K562 (cell line): ENCODE data around the gene CHRNB1. TPM values are rescaled to one million over a fixed set of nuclear protein-coding genes. Genes with fewer than 3 reads are reported as not detected.

Experiments used
- ATAC-seq: fragments of 200-7000 bp; cut with Tn5 transposase; 3 replicates; pipeline ENCODE4 v1.9.1; 2020; ENCODE audit warnings: moderate library complexity
- BruUV-seq: library from RNA; stranded (reverse); fragments of 400-500 nt; replicated peaks from 2 replicates; lab custom pipeline; 2021; lab: Mats Ljungman, UMichigan
- CTCF ChIA-PET: fragments of 300-600 bp; formaldehyde crosslinking; extraction: SDS; loops from one replicate; lab custom pipeline; 2021; ENCODE audit warnings: low intra/inter-chr PET ratio; lab: Yijun Ruan, JAX
- POLR2A ChIA-PET: fragments of 300-600, 350-650 bp; sonication (Branson Sonifier 250); formaldehyde crosslinking; extraction: SDS; loops from one replicate; lab custom pipeline; 2021; ENCODE audit warnings: antibody characterized with exemption, inconsistent platforms; lab: Yijun Ruan, JAX
- DNase-seq, 4 experiments: peaks; one replicate each; pipeline versions ENCODE4 v3.0.0 to v3.0.0-alpha.2; 2011 to 2018; ENCODE audit warnings: low spot score in 3 of 4, mixed read lengths in 3 of 4; ENCODE audit errors: extremely low read depth in 1 of 4
- FAIRE-seq: peaks from 2 replicates; lab custom pipeline; 2011; peaks lifted over from hg19 to GRCh38; lab: Jason Lieb, UNC
- H2AFZ ChIP-seq: 2 replicates; pipeline ENCODE4 v1.6.0; 2011; ENCODE audit warnings: low read depth, low read length, control low read depth, inconsistent platforms
- H3K27ac ChIP-seq: fragments of 200-600 bp; 3 replicates; pipeline ENCODE4 v1.8.0; 2011; ENCODE audit warnings: low read depth, mild to moderate bottlenecking, control low read depth, inconsistent platforms, low read length, moderate library complexity, mixed read lengths; ENCODE audit errors: extremely low read depth
- H3K27me3 ChIP-seq, 2 experiments: fragments of 300-600 bp in 1 of 2; 2 replicates in 1 of 2; 3 replicates in 1 of 2; pipeline versions ENCODE4 v1.6.0 to v1.8.0; 2011; ENCODE audit warnings: inconsistent platforms in 2 of 2, low read length in 2 of 2, mild to moderate bottlenecking in 1 of 2, mixed read lengths in 1 of 2, moderate library complexity in 1 of 2; ENCODE audit not compliant: control insufficient read depth in 2 of 2, insufficient read depth in 2 of 2
- H3K36me3 ChIP-seq: fragments of 300-600 bp; 3 replicates; pipeline ENCODE4 v1.8.0; 2011; ENCODE audit warnings: mild to moderate bottlenecking, low read length, inconsistent platforms; ENCODE audit not compliant: control insufficient read depth, insufficient read depth
- H3K4me1 ChIP-seq, 2 experiments: fragments of 200-600 bp in 1 of 2; replicated peaks in 1 of 2; 2 replicates in 1 of 2; 3 replicates in 1 of 2; pipeline versions ENCODE4 v1.5.1 to v1.8.0; 2011; ENCODE audit warnings: inconsistent platforms in 2 of 2, low read length in 2 of 2, mild to moderate bottlenecking in 1 of 2, mixed read lengths in 1 of 2, moderate library complexity in 1 of 2; ENCODE audit not compliant: control insufficient read depth in 2 of 2, insufficient read depth in 2 of 2
- H3K4me2 ChIP-seq: 2 replicates; pipeline ENCODE4 v1.6.1; 2011; ENCODE audit warnings: low read length, control low read depth, inconsistent platforms, mixed read lengths; ENCODE audit not compliant: insufficient read depth
- H3K4me3 ChIP-seq: fragments of 200-600 bp; sonication (generic), shearing (Covaris generic); 2 replicates; pipeline ENCODE4 v1.5.1; 2016; ENCODE audit warnings: control low read depth, inconsistent platforms
- H3K79me2 ChIP-seq: fragments of 200-600 bp; 3 replicates; pipeline ENCODE4 v1.8.0; 2011; ENCODE audit warnings: low read length, inconsistent platforms; ENCODE audit not compliant: control insufficient read depth, insufficient read depth
- H3K9ac ChIP-seq, 2 experiments: 2 replicates each; pipeline versions ENCODE4 v1.6.0 to v1.6.1; 2011; ENCODE audit warnings: low read depth in 2 of 2, low read length in 2 of 2, control low read depth in 1 of 2, inconsistent platforms in 1 of 2, mild to moderate bottlenecking in 1 of 2, mixed read lengths in 1 of 2; ENCODE audit not compliant: insufficient read depth in 1 of 2
- H3K9me1 ChIP-seq: one replicate; pipeline ENCODE4 v1.6.0; 2011; ENCODE audit warnings: inconsistent platforms, mild to moderate bottlenecking, low read length, moderate library complexity; ENCODE audit not compliant: control insufficient read depth, insufficient read depth
- H3K9me3 ChIP-seq: replicated peaks from 2 replicates; pipeline ENCODE4 v1.5.1; 2011; ENCODE audit warnings: low read depth, low read length, inconsistent platforms; ENCODE audit not compliant: control insufficient read depth, insufficient read depth
- H4K20me1 ChIP-seq: replicated peaks from 2 replicates; pipeline ENCODE4 v1.6.1; 2011; ENCODE audit warnings: low read length, inconsistent platforms, mixed read lengths; ENCODE audit not compliant: control insufficient read depth, insufficient read depth
- CEBPG ChIP-seq, 3 experiments: fragments of 200-800 bp in 1 of 3; sonication (Bioruptor generic) in 1 of 3; sonication (generic) in 1 of 3; formaldehyde crosslinking in 1 of 3; IDR thresholded peaks in 2 of 3; conservative IDR thresholded peaks in 1 of 3; 2 replicates each; pipeline versions ENCODE4 v1.6.1 to v1.8.0; 2016 to 2022; ENCODE audit warnings: missing compliant biosample characterization in 2 of 3, missing genetic modification characterization in 2 of 3, mild to moderate bottlenecking in 1 of 3, missing genetic modification reagents in 1 of 3
- CHCHD3 ChIP-seq: fragments of 250-450 bp; sonication (Bioruptor Pico); IDR thresholded peaks from 2 replicates; pipeline ENCODE4 v2.1.2; 2022; ENCODE audit warnings: mild to moderate bottlenecking
- MAZ ChIP-seq, 2 experiments: fragments of 450-650 bp in 1 of 2; sonication (generic) in 1 of 2; formaldehyde crosslinking; IDR thresholded peaks in 1 of 2; conservative IDR thresholded peaks in 1 of 2; 2 replicates each; pipeline versions ENCODE4 v1.4.0 to v1.5.0; 2020; ENCODE audit warnings: mild to moderate bottlenecking in 1 of 2, missing genetic modification reagents in 1 of 2
- YY1 ChIP-seq, 3 experiments: IDR thresholded peaks; 2 replicates each; pipeline ENCODE4 v1.6.1; 2011; ENCODE audit warnings: low read length in 2 of 3, mild to moderate bottlenecking in 2 of 3, moderate library complexity in 2 of 3, borderline replicate concordance in 1 of 3, control low read depth in 1 of 3, low read depth in 1 of 3; ENCODE audit not compliant: insufficient read depth in 3 of 3, insufficient replicate concordance in 2 of 3, control insufficient read depth in 1 of 3, insufficient read length in 1 of 3; ENCODE audit errors: extremely low read depth in 1 of 3
- ZC3H4 ChIP-seq: sonication (generic); formaldehyde crosslinking; IDR thresholded peaks from 2 replicates; pipeline ENCODE4 v1.9.0; 2021; ENCODE audit warnings: missing genetic modification reagents, borderline replicate concordance
- WGBS: fragments of 100-300 bp; shearing (Covaris generic); methylation state at CpG from one replicate; pipeline ENCODE4 v1.1.6; 2016; ENCODE audit warnings: low coverage, mixed read lengths; ENCODE audit not compliant: insufficient coverage; ENCODE audit errors: missing lambda C conversion rate; 5-methylcytosine and 5-hydroxymethylcytosine counted together
- in situ Hi-C: fragments of 300-500 bp; cut with MboI; formaldehyde crosslinking; loops from 4 replicates; pipeline ENCODE4 v1.15.0; 2018; ENCODE audit warnings: inconsistent platforms, mixed read lengths
- intact Hi-C: fragments of 100-400 bp; cut with micrococcal nuclease; formaldehyde crosslinking; loops from 2 replicates; pipeline ENCODE4 v1.14.2; 2022
- polyA plus RNA-seq, 8 experiments: library from polyadenylated mRNA; depleted of rRNA in 4 of 8; stranded (reverse) in 5 of 8; unstranded in 3 of 8; fragments of >200 nt; fragmentation: Nextera tagmentation in 2 of 8; fragmentation: Illumina TruSeq in 1 of 8; extraction: Ambion mirVana in 2 of 8; extraction: Trizol in 1 of 8; gene quantifications; 2 replicates each; pipeline versions ENCODE4 v1.2.1 to v1.2.3, GENCODE V29; 2011 to 2014; ENCODE audit warnings: inconsistent platforms in 1 of 8, missing spikeins in 1 of 8
- total RNA-seq, 7 experiments: library from RNA; depleted of rRNA in 6 of 7; stranded (reverse); fragments of >200 nt in 6 of 7; fragmentation: Illumina TruSeq in 2 of 7; extraction: Trizol in 2 of 7; gene quantifications; 2 replicates each; pipeline versions ENCODE4 v1.2.1 to v1.2.3, GENCODE V29; 2011 to 2021; ENCODE audit warnings: low replicate concordance in 1 of 7
- TF ChIP-seq, protein P1 (sequence below): IDR thresholded peaks from 2 replicates; pipeline ENCODE4 v1.6.1; 2011; ENCODE audit warnings: borderline replicate concordance, low read depth, mild to moderate bottlenecking, moderate library complexity, low read length; ENCODE audit not compliant: insufficient read depth, poor library complexity, severe bottlenecking
- TF ChIP-seq, protein P2 (sequence below): sonication (generic); formaldehyde crosslinking; IDR thresholded peaks from 2 replicates; pipeline ENCODE4 v1.8.1; 2023; ENCODE audit warnings: mild to moderate bottlenecking, missing genetic modification reagents, moderate library complexity
- TF ChIP-seq, protein P3 (sequence below): sonication (generic); formaldehyde crosslinking; IDR thresholded peaks from 2 replicates; pipeline ENCODE4 v1.8.1; 2023; ENCODE audit warnings: mild to moderate bottlenecking, missing genetic modification reagents

CHRNB1 gene
- total and polyA plus RNA-seq, 9 of the 15 experiments (the other 6 are each of a cell fraction or from before 2014, with no cell fraction given): 4.7 to 12.3 (median 6.8) TPM

- Histone ChIP-seq H3K9ac (peak within 1 kb of the TSS; percentile 82 to 94), H3K4me1 (peaks cover 39 to 69% of the 10 kb centered on the region in 2 experiments), H3K79me2 (peaks cover 60% of the 10 kb centered on the region), H3K9me1 (no peaks in the 10 kb centered on the region), H3K4me2 (peak within 1 kb of the TSS; percentile 93), H3K27ac (peak within 1 kb of the TSS; percentile 92), H4K20me1 (0 out of 2 replicates have a peak, but pooled peaks cover 13% of the 10 kb centered on the region), H3K4me3 (peak within 1 kb of the TSS; percentile 70), H3K27me3 (no peaks in the 10 kb centered on the region), H2AFZ (peak within 1 kb of the TSS; percentile 51), H3K9me3 (no peaks in the 10 kb centered on the region), H3K36me3 (no peaks in the 10 kb centered on the region; the same call in 1 of the 3 replicates)
- POLR2A ChIA-PET: interaction anchor here (0.5 to 1.3 kb wide), 10 partner anchors 9 to 127 kb away, joined by 3 to 7 read pairs (median 4); partner anchors contain the start of gene TMEM256
- DNase-seq (peak; percentile 64 to 76 (median 67)), ATAC-seq (peak; percentile 18), FAIRE-seq (no peak)
- intact Hi-C loops (loop anchor here (5.0 kb wide), 3 partner anchors 42 to 127 kb away; partner anchors contain the start of genes FGF11, KCTD11, TMEM102 and TMEM256), in situ Hi-C loops (no loop called here)
- CTCF ChIA-PET: interaction anchor here (1.0 kb wide), 1 partner anchor 127 kb away, joined by 4 read pairs; no protein-coding TSS in a partner anchor
- BruUV-seq: no TSS peak
- WGBS: 1% methylated on average over 18 of the region's 92 CpGs
- TF ChIP-seq CEBPG (CRISPR knock-in tag; IDR thresholded peaks at IDR 0.05) (no peak), CEBPG (tag; conservative IDR thresholded peaks at IDR 0.05 in 1 of 2, IDR thresholded peaks at IDR 0.05 in 1 of 2) (no peak), MAZ (CRISPR knock-in tag; conservative IDR thresholded peaks at IDR 0.05 in 1 of 2, IDR thresholded peaks at IDR 0.05 in 1 of 2) (0 out of 4 replicates have a peak, but pooled peaks of 1 of the 2 experiments have one; percentile 18), YY1 (IDR thresholded peaks at IDR 0.05; ENCODE audit: borderline replicate concordance in 1 of 3, control insufficient read depth in 1 of 3, extremely low read depth in 1 of 3, insufficient read depth in 3 of 3, insufficient read length in 1 of 3, insufficient replicate concordance in 2 of 3, low read depth in 1 of 3, low read length in 2 of 3) (peak in 2 of 3 experiments; percentile 6 to 10), CHCHD3 (CRISPR knock-in tag) (no peak), ZC3H4 (CRISPR knock-in tag) (no peak)
- TF ChIP-seq, protein P1, sequence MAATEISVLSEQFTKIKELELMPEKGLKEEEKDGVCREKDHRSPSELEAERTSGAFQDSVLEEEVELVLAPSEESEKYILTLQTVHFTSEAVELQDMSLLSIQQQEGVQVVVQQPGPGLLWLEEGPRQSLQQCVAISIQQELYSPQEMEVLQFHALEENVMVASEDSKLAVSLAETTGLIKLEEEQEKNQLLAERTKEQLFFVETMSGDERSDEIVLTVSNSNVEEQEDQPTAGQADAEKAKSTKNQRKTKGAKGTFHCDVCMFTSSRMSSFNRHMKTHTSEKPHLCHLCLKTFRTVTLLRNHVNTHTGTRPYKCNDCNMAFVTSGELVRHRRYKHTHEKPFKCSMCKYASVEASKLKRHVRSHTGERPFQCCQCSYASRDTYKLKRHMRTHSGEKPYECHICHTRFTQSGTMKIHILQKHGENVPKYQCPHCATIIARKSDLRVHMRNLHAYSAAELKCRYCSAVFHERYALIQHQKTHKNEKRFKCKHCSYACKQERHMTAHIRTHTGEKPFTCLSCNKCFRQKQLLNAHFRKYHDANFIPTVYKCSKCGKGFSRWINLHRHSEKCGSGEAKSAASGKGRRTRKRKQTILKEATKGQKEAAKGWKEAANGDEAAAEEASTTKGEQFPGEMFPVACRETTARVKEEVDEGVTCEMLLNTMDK: no peak
- TF ChIP-seq, protein P2, sequence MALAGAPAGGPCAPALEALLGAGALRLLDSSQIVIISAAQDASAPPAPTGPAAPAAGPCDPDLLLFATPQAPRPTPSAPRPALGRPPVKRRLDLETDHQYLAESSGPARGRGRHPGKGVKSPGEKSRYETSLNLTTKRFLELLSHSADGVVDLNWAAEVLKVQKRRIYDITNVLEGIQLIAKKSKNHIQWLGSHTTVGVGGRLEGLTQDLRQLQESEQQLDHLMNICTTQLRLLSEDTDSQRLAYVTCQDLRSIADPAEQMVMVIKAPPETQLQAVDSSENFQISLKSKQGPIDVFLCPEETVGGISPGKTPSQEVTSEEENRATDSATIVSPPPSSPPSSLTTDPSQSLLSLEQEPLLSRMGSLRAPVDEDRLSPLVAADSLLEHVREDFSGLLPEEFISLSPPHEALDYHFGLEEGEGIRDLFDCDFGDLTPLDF (CRISPR knock-in tag): no peak
- TF ChIP-seq, protein P3, sequence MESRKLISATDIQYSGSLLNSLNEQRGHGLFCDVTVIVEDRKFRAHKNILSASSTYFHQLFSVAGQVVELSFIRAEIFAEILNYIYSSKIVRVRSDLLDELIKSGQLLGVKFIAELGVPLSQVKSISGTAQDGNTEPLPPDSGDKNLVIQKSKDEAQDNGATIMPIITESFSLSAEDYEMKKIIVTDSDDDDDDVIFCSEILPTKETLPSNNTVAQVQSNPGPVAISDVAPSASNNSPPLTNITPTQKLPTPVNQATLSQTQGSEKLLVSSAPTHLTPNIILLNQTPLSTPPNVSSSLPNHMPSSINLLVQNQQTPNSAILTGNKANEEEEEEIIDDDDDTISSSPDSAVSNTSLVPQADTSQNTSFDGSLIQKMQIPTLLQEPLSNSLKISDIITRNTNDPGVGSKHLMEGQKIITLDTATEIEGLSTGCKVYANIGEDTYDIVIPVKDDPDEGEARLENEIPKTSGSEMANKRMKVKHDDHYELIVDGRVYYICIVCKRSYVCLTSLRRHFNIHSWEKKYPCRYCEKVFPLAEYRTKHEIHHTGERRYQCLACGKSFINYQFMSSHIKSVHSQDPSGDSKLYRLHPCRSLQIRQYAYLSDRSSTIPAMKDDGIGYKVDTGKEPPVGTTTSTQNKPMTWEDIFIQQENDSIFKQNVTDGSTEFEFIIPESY (CRISPR knock-in tag): no peak
Measured at GRCh38 chr17:7479213-7480088, 34.6 kb downstream of the CHRNB1 start, which contains the start of gene ZBTB4. Gene ZBTB4 (minus strand): TSS chr17:7479631. CDS start chr17:7466801, 12,830 bp downstream.
